Measurements from ENCODE around the gene OXCT2. TPM values are rescaled to one million over a fixed set of nuclear protein-coding genes. Genes with fewer than 3 reads are reported as not detected.
"Not testable (repeated sequence)": the region's sequence is repeated elsewhere in the genome, so short reads cannot be mapped to it uniquely, and the experiment has no call there.

OXCT2 gene
- total RNA-seq, 1 donor from 2014 or later: not detected

DNA sequence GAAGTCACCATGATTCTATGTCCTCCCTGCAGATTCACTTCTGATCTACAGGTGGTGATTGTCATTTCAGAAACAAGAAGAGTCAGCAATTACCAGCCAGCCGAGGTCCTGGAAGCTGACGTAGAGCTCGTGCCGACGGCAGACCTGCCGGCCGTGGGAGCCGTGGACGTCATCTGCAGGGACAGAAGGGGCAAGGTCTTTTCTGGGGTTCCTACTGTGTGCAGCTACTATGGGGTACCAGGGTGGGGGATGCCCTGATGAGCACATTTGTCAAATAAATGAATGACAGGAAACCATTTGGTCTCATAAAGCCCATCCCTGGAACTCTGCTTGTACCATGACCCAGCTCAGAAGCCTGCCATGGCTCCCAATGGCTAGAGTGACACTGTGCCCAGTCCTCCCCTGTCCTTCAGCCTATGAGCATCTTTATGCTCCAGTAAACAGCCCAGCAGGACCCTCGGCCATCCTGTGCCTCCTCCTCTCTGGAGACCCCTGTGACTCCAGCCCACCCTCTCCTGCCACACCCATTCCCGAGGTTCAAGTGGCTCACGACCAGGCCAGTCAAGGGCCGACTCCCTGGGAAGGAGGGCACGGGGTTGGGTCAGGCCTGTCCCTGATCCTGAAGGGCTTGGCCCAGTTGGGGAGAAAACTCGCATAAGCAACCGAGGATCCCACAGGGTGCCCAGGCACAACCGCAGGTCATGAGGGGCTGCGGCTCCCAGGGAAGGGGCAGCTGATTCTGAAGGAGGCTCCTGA lies 7.4 kb downstream of the OXCT2 start:
- intact Hi-C loops (cut with micrococcal nuclease): not testable (repeated sequence)

DNA sequence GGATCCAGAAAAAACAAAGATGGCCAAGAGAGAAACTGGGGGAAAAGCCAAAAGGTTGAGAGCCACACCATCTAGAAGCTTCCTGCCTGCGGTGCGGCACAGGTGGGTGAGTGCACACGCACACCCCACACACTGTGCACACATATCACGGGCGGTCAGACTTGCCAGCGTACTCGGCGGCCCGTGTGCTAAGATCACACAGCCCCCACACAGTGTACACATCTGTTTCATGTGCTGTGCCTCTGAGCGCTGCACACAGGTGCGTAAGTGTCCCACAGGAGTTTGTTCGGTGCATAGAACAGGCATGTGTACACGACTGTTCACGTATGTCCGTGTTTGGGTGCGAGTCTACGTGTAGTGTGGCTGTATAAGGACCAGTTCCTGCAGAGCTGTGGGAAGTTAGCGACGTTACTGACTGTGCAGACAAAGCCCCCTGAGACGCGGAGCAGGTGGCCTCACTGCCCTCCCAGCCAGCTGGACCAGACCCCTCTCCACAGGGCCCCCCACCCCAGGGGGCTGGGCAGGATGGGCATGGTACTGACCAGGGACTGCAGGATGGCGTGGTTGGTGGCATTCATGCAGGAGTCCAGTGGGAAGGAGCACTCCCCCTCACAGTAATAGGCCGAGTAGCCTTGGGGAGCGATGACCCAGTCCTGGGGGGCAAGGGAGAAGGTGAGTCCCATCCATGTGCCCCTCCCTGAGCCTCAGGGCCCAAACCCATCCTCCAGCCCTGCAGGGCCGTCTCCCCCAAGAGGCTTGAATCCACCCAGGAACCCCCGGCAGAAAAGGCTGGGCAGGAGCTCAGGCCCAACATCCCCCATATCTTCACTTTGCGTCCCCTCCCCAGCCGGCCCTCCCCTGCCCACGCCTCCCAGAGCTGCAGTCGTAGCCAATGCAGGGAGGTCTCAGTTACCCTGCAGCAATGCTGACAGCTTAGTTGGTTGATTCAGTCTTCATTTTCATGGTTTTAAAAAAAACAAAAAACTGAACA lies 8.3 kb downstream of the OXCT2 start:
- intact Hi-C loops (cut with micrococcal nuclease): no loop called here

DNA sequence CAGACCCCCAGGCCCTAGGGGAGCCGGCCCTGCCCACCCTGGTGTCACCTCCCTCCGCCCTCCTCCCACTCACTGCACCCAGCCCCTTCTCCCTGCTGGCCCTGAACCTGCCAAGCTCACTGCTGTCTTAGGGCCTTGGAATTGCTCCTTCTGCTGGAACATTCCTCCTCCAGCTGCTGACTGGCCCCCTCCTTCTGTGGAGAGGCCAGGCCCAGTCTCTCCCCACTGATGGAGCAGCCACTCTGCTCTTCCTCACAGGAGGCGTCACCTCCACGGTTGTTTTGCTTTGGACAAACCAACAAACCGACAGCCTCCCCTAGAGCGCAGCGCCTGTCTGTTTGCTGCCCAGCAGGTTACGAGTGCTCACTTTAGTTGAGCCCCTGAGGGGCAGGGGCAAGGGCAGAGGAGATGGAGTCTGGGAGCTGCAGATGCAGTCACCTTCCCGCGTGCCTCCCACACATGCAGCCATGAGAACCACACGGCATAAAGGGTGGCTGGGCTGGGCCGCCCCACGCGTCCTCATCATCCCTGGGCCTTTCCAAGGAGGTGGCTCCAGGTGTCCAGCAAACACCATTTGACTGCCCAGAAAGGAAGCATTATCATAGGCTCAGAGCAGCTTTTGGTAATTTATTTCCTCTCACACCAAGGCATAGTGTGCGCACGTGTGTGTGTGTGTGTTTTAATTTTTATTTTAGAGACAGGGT lies 9.4 kb downstream of the OXCT2 start:
- intact Hi-C loops (cut with micrococcal nuclease): no loop called here

GRCh38 chr1:39761016-39761415 lies 10.1 kb downstream of the OXCT2 start:
- intact Hi-C loops (cut with micrococcal nuclease): no loop called here

DNA sequence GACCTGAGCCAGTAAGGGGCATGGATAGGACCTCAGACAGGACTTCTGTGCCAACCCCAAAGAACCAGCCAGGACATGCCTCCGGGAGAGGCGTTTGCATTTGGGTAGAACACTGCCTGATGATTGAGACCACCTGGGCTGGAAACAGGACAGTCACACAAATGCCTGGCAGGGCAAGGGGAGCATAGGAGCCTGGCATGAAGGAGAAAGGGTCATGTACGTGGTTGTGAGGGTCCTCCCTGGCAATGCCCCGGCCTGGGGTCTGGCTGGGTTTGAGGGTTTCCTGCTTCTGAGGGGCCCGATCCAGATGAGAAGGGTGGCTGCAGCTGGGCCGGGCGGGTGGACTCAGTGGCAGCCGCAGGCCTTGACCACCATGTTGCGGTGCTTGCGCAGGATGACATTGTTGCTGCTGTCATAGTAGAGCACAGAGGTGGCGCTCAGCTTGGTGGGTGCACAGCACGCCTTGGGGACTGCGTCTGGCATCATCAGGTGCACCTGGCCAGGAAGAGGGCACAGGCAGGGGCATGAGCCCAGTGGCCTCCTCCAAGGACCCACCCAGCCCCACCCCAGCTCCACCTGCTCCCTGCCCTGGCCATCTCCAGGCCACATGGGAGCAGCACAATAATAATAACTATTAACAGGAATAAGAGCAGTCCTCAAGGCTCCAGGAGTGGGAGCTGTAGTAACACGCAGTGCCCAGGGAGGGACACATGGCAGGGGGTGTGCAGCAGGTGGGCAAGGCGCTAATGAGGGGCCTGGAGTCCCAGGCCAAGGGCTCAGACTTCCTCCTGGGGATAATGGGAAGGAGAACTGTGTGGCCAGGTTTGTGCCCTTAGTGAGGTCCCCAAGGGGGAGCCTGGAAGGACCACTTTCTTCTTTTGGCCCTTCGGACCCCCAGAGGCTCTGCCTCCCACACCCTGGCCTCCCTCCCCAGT lies 10.8 kb downstream of the OXCT2 start:
- intact Hi-C loops (cut with micrococcal nuclease): no loop called here

GRCh38 chr1:39759436-39759726 lies 11.8 kb downstream of the OXCT2 start:
- intact Hi-C loops (cut with micrococcal nuclease): no loop called here

DNA sequence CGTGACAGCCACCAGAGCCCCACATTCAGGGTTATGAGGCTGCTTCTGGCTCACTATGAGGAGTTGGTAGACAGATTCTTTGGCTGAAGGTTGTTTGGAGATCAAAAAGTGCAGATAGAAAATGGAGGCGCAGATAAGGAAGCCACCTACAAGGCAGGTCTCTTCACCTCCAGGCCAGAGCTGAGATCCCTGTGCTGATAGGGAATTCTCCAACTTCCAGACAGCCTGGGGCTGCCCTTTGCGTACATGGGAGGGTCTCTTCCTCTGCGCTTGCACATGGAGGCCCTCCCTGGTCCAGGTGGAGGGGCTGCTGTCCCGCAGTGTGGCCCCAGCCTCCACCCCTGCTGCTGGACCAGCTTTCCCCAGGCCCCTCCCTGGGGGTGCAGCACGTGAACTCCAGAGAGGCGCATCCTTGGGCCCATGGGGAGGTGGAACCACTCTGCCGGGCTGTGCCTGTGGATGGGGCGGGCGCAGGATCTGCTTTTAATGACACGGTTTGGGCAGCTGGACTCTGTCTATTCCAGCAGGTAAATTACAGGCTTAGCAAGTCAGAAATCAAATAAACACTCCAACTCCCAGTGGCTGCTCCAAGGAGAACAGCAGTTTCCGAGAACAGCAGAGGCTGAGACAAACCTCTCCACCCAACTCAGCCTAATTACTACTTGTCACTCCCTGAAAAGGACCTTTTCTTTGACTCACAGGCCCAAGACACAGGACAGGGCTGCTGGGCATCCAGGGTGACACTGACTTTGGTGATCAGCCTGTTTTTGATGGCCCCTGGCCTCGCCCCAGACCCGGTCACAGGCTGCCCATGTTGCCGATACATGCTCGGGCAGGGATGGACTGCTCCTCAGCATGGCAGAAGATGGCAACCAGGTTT lies 12.4 kb downstream of the OXCT2 start:
- intact Hi-C loops (cut with micrococcal nuclease): no loop called here

DNA sequence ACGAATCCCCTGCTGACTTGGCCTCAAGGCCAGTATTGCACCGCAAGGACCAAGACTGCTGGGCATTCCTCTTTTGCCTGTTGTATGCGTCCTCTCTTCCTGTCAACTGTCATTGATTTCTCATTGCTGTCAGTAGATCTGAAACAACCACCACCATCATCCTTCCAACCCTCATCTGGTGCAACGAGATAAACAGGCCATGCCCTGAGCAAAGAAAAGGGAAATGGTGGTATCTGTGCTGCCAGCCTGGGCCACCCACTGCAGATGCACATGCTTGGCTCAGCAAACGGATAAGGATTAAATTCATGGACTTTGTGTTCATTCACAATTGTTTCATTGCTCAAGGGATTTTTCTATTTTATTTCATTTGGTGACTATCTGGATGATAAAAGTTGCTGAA lies 13.6 kb downstream of the OXCT2 start:
- intact Hi-C loops (cut with micrococcal nuclease): no loop called here

GRCh38 chr1:39755965-39756659 lies 15.0 kb downstream of the OXCT2 start:
- intact Hi-C loops (cut with micrococcal nuclease): no loop called here

DNA sequence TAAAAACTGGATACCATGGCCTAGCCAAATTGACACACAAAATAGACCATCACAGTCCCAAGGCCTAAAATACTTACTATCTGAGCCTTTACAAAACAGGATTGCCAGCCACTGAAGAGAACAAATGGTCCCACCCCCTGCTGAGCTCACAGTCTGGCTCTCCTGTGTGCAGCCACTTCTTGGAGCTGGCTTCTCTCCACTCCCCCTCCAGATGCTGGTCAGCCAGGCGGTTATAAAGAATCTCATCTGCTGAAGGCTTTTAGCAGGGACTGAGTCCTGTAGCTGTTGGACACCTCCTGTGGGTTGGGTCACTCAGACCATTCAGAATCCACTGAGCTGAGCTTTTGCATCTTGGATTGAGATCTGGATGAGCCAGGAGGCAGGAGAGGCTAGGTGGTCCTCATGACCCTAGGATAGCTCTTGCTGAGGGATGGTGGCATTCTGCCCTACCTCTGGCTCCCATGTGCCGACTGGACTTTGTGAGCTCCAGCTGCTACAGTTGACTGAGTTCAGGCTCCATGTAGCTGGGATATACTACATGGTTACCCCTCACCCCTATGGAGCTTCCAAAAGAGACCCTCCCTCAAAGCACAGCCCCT lies 16.1 kb downstream of the OXCT2 start:
- intact Hi-C loops (cut with micrococcal nuclease): no loop called here

- intact Hi-C loops (cut with micrococcal nuclease): no loop called here
These were observed 17.1 kb downstream of the OXCT2 start for GRCh38 chr1:39754026-39754570.

DNA sequence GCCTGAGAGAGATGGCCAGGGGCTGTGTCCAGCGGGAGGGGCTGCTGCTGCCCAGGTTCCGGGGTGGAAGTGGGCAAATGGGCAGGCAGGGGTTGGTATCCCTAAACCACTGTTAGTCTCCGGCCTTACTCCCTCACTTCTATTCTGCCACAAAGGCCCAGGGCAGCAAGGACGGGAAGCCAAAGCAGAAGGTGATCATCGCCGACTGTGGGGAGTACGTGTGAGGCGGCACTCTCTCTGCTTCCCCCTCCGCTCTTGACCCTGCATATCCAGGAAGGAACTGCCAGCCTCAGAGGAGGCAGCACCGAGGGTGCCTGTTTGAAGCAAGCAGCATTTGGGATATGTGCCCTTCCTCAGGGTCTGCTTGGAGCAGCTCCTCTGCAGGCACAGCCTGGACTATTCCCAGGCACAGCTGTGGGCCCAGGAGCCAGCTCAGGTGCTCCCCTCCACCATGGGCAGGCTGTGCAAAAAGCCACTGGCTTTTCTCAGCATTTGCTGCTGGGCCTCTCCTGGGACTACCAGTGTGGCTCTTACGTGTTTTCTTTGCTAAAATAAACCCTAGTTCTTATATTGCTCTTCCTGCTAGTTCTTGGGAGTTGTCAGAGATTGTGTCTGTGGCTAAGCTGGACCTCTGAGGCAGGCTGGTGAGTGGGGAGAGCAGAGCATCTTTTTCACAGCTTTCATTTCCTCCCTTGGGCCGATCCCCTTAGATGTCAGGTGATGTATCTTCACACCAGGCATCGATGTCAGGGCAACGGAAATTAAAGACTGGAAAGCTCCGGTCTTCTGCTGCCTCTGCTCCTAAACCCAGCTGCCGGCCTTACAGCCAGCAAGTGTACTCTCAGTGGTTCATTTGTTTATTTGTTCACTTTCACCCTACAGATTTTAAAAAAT lies 17.8 kb downstream of the OXCT2 start:
- intact Hi-C loops (cut with micrococcal nuclease): no loop called here

GRCh38 chr1:39752703-39753102 lies 18.4 kb downstream of the OXCT2 start:
- intact Hi-C loops (cut with micrococcal nuclease): no loop called here

- intact Hi-C loops (cut with micrococcal nuclease): no loop called here
These were observed 19.6 kb downstream of the OXCT2 start for GRCh38 chr1:39751595-39751994.

- intact Hi-C loops (cut with micrococcal nuclease): no loop called here
These were observed 26.0 kb downstream of the OXCT2 start for GRCh38 chr1:39745016-39745670.

DNA sequence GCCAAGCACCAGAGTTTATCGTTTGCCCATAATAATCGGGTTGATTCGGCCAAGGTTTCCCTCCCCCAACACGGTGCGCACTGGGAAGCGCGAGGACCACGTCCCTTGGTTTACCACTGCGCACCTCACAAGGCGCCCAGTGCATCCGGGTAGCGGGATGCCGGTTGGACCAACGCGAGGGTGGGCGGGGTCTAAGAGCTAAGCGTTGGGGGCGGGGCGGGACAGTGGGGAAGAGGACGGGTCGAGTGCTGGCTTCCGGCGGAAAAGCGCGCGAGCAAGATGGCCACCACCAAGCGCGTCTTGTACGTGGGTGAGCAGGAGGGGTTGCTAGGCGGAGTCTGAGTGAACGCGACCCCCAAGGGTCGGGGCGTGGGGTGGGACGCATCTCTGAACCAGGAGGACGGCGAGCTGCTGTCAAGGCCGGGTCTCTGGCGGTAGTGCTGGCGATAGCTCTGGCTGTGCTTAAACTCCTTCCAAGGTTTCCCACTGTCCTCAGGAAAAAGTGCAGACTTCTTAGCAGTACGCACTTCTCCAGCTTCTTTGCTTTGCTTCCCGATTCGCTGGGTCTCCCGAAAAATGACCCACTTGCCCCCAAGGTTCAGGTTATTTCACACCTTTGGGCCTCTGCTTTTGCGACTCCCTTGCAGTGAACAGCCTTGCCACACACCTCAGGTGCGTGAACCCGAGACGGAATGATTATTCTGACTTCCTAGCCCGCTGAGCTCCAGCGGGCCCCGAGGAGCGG lies 32.4 kb downstream of the OXCT2 start, which contains the start of gene PPIE:
TSS of gene PPIE (plus strand) at position 261 of the 745 bp plus-strand sequence. CDS start at position 280, 19 bp downstream.
- intact Hi-C loops (cut with micrococcal nuclease): loop anchor here (1.0 to 10.0 kb wide), 4 partner anchors 47 to 544 kb away; partner anchors contain the start of genes CAP1, HPCAL4 and MYCL
